Esophagus muscularis mucosa (tissue), 4 donors: Measurements from ENCODE around the gene LRSAM1.

Experiments used
- EP300 ChIP-seq: sonication (generic); formaldehyde crosslinking; IDR thresholded peaks from one replicate; pipeline ENCODE4 v1.6.1; 2017; ENCODE audit warnings: antibody characterized with exemption
- POLR2A ChIP-seq: fragments of 450-650 bp; IDR thresholded peaks from one replicate; pipeline ENCODE4 v1.6.1; 2017; ENCODE audit warnings: antibody characterized with exemption, moderate library complexity, mild to moderate bottlenecking, low read depth
- POLR2AphosphoS5 ChIP-seq, 2 donors: sonication (generic); formaldehyde crosslinking; IDR thresholded peaks; one replicate each; pipeline ENCODE4 v1.6.1; 2017; ENCODE audit warnings: antibody characterized with exemption in 2 of 2
- TF ChIP-seq, protein P1 (sequence below), 3 experiments: fragments of 200-600 bp in 2 of 3; fragments of 450-650 bp in 1 of 3; sonication (generic) in 2 of 3; IDR thresholded peaks; one replicate each; pipeline ENCODE4 v1.5.1; 2017 to 2019; ENCODE audit warnings: antibody characterized with exemption in 3 of 3, mild to moderate bottlenecking in 2 of 3, moderate library complexity in 1 of 3

DNA sequence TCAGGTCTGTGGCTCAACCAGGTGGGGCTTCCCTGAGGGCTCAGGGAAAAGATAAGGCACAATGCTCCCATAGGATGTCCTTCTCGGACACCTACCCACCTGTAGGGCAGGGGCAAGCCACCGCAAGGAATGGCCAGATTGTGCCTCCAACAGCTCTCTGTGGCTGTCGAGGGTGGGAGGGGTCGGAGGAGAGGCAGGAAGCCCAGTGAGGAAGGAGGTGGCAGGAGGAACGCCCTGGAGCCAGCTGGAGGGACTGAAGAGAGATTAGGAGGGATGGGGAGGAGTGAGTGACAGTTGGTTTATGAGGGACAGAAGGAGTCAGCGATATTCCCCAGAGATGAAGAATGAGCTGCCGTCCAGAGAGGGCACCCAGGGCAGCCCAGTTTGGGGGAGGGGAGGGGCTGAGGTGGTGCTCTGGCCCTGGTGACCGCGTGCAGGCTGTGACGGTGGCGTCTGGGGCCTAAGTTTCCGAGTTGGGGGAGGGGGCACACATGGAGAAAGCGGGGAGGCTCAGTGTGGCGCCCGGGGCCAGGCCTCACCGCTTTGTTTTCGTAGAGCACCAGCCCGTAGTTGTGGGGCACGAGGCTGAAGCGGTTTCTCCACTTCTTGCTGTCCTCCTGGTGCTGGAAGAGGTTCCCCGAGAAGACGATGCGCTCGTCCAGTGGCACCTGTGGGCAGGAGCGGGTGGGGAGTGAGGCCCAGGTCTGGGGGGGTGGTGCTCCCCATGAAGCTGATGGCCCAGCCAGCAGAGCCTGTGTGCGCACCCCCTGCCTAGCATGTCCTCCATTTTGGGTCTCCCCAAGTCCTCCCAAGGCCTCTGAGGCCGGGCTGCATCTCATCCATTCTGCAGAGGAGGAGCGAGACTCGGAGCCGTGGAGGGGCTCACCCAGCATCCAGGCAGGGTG is 75.6 kb downstream of the LRSAM1 start:
- TF ChIP-seq, protein P1, sequence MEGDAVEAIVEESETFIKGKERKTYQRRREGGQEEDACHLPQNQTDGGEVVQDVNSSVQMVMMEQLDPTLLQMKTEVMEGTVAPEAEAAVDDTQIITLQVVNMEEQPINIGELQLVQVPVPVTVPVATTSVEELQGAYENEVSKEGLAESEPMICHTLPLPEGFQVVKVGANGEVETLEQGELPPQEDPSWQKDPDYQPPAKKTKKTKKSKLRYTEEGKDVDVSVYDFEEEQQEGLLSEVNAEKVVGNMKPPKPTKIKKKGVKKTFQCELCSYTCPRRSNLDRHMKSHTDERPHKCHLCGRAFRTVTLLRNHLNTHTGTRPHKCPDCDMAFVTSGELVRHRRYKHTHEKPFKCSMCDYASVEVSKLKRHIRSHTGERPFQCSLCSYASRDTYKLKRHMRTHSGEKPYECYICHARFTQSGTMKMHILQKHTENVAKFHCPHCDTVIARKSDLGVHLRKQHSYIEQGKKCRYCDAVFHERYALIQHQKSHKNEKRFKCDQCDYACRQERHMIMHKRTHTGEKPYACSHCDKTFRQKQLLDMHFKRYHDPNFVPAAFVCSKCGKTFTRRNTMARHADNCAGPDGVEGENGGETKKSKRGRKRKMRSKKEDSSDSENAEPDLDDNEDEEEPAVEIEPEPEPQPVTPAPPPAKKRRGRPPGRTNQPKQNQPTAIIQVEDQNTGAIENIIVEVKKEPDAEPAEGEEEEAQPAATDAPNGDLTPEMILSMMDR (IDR thresholded peaks at IDR 0.05): no peak
- TF ChIP-seq EP300 (no peak), POLR2AphosphoS5 (IDR thresholded peaks at IDR 0.05) (no peak), POLR2A (no peak)
